Muscle layer of colon (tissue), 2 donors: Measurements from ENCODE around the gene HVCN1.
"Not testable (repeated sequence)": the region's sequence is repeated elsewhere in the genome, so short reads cannot be mapped to it uniquely, and the experiment has no call there.

Experiments
- H3K27ac ChIP-seq: one replicate; pipeline ENCODE4 v1.7.0; 2013; ENCODE audit warnings: low read depth, mild to moderate bottlenecking, low read length, moderate library complexity
- H3K27me3 ChIP-seq, 2 donors: one replicate each; pipeline ENCODE4 v1.7.0; 2013; ENCODE audit warnings: low read length in 2 of 2, mild to moderate bottlenecking in 2 of 2; ENCODE audit not compliant: insufficient read depth in 2 of 2, control insufficient read depth in 1 of 2
- H3K36me3 ChIP-seq: one replicate; pipeline ENCODE4 v1.7.0; 2013; ENCODE audit warnings: mild to moderate bottlenecking, low read length; ENCODE audit not compliant: insufficient read depth
- H3K4me1 ChIP-seq: one replicate; pipeline ENCODE4 v1.7.0; 2013; ENCODE audit warnings: mild to moderate bottlenecking, low read length; ENCODE audit not compliant: insufficient read depth
- H3K4me3 ChIP-seq, 2 donors: one replicate each; pipeline ENCODE4 v1.7.0; 2013; ENCODE audit warnings: low read length in 2 of 2, low read depth in 1 of 2, mild to moderate bottlenecking in 1 of 2, moderate library complexity in 1 of 2
- H3K9ac ChIP-seq: one replicate; pipeline ENCODE4 v1.7.0; 2013; ENCODE audit warnings: low read length
- H3K9me3 ChIP-seq: one replicate; pipeline ENCODE4 v1.7.0; 2013; ENCODE audit warnings: mild to moderate bottlenecking, low read length
- donor health status: abdominal sarcoma.
- donor health status: Adenocarcinoma of cecum.

Gene HVCN1

DNA sequence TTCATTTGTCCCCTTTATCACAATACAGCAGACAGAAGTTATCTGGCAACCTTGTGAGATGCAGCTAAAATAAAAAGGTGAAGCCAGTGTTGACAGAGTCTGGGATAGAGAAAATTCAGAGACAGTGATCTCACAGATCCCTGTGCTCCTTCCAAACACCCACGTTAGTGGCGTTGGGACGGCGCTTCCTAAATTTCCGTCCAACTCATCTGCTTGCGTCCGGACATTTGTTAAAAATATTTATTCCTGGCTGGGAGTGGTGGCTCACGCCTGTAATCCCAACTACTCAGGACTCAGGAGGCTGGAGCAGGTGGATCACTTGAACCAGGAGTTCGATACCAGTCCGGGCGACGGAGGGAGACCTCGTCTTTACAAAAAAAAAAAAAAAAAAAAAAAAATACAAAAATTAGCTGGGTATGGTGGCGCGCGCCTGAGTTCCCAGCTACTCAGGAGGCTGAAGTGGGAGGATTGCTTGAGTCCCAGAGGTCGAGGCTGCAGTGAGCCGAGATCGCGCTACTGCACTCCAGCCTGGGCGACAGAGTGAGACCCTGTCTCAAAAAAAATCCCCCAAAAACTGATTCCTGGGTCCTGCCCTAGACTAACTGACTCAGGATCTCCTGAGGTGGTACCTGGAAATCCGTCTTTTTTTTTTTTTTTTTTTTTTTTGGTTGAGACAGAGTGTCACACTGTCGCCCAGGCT is 75.7 kb downstream of the HVCN1 start:
- Histone ChIP-seq H3K27me3 (no peaks in the 10 kb centered on the region), H3K36me3 (peaks cover 10% of the 10 kb centered on the region), H3K27ac (peak overlapping the region; percentile 87), H3K9me3 (no peaks in the 10 kb centered on the region), H3K4me3 (peak overlapping the region; percentile 86 to 88), H3K4me1 (peaks cover 12% of the 10 kb centered on the region), H3K9ac (peak overlapping the region; percentile 30)

DNA sequence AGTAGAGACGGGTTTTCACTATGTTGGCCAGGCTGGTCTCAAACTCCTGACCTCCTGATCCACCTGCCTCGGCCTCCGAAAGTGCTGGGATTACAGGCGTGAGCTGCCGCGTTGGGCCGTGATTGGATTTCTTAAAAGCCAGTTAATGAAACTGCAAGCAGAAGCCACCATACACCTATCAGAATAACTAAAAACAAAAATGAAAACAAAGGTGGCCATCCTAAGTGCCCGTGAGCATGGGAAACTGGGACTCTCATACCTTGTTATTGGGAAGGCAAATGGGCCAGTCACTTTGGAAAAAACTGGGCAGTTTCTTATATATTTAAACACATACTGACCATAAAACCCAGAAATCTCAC is 82.7 kb downstream of the HVCN1 start:
- Histone ChIP-seq H3K36me3 (no peaks in the 10 kb centered on the region), H3K4me1 (no peaks in the 10 kb centered on the region), H3K27me3 (no peaks in the 10 kb centered on the region), H3K4me3 (no peak overlapping the region), H3K9me3 (no peaks in the 10 kb centered on the region), H3K27ac (no peak overlapping the region), H3K9ac (no peak overlapping the region)

DNA sequence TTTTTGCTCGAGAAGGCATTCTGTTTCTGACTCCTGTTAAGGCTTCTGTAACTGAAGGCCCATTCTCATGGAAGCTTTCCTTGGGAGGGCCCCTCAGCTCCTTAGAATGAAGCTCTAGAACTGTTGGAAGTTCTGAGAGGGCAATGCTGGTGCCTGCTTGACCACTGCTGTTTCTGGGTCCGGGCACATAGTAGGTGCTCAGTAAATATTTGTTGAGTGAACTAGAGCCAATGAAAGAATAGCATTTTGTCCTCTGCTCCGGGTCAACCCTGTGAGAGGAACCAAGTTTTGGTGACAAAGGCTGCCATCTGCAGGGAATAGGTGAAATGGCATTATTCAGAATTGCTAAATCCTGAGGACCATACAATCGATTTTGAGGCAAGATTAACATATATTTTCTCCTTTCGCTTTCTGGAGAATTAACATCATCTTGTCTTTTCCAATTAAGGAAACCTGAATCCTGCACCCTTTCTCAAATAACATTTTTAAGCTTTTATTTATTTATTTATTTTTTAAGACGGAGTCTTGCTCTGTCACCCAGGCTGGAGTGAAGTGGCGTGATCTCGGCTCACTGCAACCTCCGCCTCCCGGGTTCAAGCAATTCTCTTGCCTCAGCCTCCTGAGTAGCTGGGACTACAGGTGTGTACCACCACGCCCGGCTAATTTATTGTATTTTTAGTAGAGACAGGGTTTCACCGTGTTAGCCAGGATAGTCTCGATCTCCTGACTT is 86.7 kb downstream of the HVCN1 start:
- not testable (repeated sequence) for H3K27me3 ChIP-seq, H3K36me3 ChIP-seq, H3K27ac ChIP-seq, H3K4me1 ChIP-seq, H3K9me3 ChIP-seq, H3K9ac ChIP-seq, H3K4me3 ChIP-seq

DNA sequence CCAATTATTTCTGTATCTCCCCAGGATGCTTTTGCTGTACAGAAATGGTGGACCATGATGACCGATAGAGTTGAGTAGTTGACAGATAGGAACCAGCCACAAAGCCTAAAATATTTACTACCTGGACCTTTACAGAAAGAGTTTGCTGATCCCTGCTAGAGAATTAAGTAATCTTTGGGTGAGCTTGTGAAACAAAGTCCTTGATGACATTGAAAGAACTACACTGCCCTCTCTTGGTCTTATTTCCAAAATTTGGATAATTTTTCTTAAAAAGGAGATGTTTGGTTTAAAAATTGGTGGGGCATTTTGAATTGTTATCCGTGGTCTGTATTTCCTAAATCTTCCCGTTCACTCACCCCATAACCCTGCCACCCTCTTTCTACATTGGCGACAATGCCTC is 88.7 kb downstream of the HVCN1 start:
- Histone ChIP-seq H3K27me3 (no peaks in the 10 kb centered on the region), H3K4me3 (no peak overlapping the region), H3K36me3 (no peaks in the 10 kb centered on the region), H3K27ac (no peak overlapping the region), H3K9ac (no peak overlapping the region), H3K4me1 (no peaks in the 10 kb centered on the region), H3K9me3 (no peaks in the 10 kb centered on the region)

DNA sequence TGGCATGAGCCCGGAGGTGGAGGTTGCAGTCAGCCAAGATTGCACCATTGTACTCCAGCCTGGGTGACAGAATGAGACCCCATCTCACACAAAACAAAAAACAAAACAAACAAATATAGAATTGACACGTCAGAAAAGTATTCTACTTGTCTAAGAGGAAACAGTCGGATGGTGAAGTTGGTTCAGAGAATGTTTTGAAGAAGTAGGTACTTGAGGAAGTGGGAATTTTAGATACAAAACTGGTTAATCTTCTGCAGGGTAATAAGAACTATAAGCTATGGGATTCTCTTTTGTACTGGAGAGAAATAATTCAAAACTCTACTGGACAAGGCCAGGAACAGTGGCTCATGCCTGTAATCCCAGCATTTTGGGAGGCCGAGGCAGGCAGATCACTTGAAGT is 89.6 kb downstream of the HVCN1 start:
- Histone ChIP-seq H3K36me3 (no peaks in the 10 kb centered on the region), H3K27ac (no peak overlapping the region), H3K27me3 (no peaks in the 10 kb centered on the region), H3K4me1 (no peaks in the 10 kb centered on the region), H3K9me3 (no peaks in the 10 kb centered on the region), H3K9ac (no peak overlapping the region), H3K4me3 (no peak overlapping the region)
